Transverse colon (tissue), 4 donors: ENCODE results near the gene MAGI1.

Source experiments
- POLR2A ChIP-seq: fragments of 450-650 bp; IDR thresholded peaks from one replicate; pipeline ENCODE4 v1.6.1; 2016; ENCODE audit warnings: antibody characterized with exemption, mild to moderate bottlenecking, moderate library complexity
- POLR2AphosphoS5 ChIP-seq, 3 donors: sonication (generic); formaldehyde crosslinking; IDR thresholded peaks; one replicate each; pipeline ENCODE4 v1.6.1; 2016; ENCODE audit warnings: antibody characterized with exemption in 3 of 3
- TF ChIP-seq, protein P1 (sequence below), 5 experiments: fragments of 200-600 bp in 3 of 5; fragments of 450-650 bp in 2 of 5; sonication (generic) in 3 of 5; IDR thresholded peaks; 1 replicate in 2 of 5; 2 replicates in 3 of 5; pipeline ENCODE4 v1.5.1; 2016 to 2017; ENCODE audit warnings: antibody characterized with exemption in 5 of 5, inconsistent platforms in 3 of 5, mild to moderate bottlenecking in 2 of 5, moderate library complexity in 1 of 5

DNA sequence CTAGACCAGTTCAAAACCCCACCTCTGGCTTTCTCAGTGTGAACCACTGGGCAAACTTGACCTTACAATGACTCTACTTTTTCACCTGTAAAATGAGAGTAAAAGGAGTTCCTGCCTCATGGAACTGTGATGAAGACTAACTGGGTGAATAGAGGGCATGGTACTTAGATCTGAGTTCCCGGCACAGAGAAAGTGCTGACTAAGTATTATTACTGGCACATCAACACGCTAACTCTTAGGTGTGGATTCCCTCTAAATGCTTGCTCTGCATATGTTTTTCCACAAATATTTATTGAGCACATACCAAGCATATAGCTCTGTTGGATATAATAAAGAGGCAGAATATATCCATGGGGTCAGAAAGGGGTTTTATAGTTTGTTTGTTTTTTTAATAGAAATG, 437.8 kb downstream of the MAGI1 start:
- TF ChIP-seq, protein P1, sequence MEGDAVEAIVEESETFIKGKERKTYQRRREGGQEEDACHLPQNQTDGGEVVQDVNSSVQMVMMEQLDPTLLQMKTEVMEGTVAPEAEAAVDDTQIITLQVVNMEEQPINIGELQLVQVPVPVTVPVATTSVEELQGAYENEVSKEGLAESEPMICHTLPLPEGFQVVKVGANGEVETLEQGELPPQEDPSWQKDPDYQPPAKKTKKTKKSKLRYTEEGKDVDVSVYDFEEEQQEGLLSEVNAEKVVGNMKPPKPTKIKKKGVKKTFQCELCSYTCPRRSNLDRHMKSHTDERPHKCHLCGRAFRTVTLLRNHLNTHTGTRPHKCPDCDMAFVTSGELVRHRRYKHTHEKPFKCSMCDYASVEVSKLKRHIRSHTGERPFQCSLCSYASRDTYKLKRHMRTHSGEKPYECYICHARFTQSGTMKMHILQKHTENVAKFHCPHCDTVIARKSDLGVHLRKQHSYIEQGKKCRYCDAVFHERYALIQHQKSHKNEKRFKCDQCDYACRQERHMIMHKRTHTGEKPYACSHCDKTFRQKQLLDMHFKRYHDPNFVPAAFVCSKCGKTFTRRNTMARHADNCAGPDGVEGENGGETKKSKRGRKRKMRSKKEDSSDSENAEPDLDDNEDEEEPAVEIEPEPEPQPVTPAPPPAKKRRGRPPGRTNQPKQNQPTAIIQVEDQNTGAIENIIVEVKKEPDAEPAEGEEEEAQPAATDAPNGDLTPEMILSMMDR (IDR thresholded peaks at IDR 0.05) = no peak
- TF ChIP-seq POLR2A (no peak), POLR2AphosphoS5 (IDR thresholded peaks at IDR 0.05) (no peak)
